Measurements from ENCODE around the gene PDE2A. TPM values are rescaled to one million over a fixed set of nuclear protein-coding genes. Genes with fewer than 3 reads are reported as not detected.

The PDE2A gene
- total RNA-seq, 2 donors from 2014 or later, result 3.7 to 13.3 TPM

DNA sequence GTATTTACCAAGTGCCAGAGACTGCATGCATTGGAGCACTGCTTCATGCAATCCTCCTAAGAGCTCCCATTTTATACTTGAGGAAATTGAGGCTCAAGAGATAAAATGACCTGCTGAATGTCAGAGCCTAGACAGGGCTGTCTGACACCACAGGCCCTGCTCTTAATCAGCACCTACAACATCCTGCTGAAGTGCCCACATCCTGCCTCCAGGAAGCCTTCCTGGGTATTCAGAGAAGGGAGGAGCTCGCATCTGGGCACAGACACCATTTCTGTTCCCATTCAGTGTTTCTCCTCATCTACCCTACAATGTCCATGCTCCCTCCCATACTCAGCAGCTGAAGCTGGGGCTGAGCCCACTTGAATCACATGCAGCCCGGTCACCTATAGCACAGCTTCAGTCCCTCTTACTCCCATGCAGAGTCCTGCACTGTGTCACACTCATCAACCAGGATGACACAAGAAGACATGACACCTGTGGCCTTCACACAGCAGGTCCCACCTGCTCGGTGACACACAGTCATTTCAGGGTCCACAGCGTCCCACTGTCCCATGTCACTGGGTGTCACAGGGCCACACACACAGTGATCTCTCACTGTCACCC, 53.1 kb downstream of the PDE2A start:
- TF ChIP-seq, protein P1, sequence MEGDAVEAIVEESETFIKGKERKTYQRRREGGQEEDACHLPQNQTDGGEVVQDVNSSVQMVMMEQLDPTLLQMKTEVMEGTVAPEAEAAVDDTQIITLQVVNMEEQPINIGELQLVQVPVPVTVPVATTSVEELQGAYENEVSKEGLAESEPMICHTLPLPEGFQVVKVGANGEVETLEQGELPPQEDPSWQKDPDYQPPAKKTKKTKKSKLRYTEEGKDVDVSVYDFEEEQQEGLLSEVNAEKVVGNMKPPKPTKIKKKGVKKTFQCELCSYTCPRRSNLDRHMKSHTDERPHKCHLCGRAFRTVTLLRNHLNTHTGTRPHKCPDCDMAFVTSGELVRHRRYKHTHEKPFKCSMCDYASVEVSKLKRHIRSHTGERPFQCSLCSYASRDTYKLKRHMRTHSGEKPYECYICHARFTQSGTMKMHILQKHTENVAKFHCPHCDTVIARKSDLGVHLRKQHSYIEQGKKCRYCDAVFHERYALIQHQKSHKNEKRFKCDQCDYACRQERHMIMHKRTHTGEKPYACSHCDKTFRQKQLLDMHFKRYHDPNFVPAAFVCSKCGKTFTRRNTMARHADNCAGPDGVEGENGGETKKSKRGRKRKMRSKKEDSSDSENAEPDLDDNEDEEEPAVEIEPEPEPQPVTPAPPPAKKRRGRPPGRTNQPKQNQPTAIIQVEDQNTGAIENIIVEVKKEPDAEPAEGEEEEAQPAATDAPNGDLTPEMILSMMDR (conservative IDR thresholded peaks at IDR 0.05), result no peak

DNA sequence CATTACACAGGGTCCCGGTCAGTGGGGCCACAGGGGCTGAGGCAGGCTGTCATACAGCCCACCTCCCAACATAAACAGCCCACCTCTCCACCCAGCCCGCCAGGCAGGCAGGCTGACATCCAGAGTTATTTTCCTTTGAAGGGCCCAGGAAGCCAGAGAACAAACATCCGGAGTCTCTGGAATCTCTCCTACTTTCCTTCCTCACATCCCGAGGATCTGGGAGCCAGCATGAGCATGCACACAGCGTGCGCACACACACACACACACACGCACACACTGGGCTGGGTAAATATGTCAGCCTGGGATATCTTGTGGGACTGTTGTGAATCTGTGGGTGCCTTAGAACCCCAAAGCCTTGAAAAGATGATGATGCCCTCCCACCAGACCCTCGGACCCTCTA, 55.4 kb downstream of the PDE2A start:
- Mint-ChIP-seq H3K36me3 (ENCODE audit: low read depth) (no peaks in the 10 kb centered on the region), H3K9me3 (no peaks in the 10 kb centered on the region), H3K27me3 (ENCODE audit: insufficient read depth) (peaks cover 5% of the 10 kb centered on the region), H3K27ac (no peak overlapping the region), H3K4me3 (no peak overlapping the region), H3K4me1 (peaks cover 3% of the 10 kb centered on the region)
- TF ChIP-seq, protein P1 (conservative IDR thresholded peaks at IDR 0.05), result no peak
- H3K9ac ChIP-seq (ENCODE audit: extremely low read depth, low read length, poor library complexity, severe bottlenecking), result no peak overlapping the region
- H3K27ac ChIP-seq (ENCODE audit: low read depth, low read length), result no peak overlapping the region
- H3K4me1 ChIP-seq (ENCODE audit: control insufficient read depth, insufficient read depth, low read length), result no peaks in the 10 kb centered on the region
- WGBS, 2 experiments (ENCODE audit: insufficient coverage in 1 of 2, insufficient read length in 1 of 2), result 66 to 95% methylated on average over 3 to 7 of the region's 8 CpGs
- H3K9me3 ChIP-seq (ENCODE audit: control insufficient read depth, low read length), result no peaks in the 10 kb centered on the region
- no peaks in the 10 kb centered on the region for H3K27me3 ChIP-seq (ENCODE audit: control insufficient read depth, insufficient read depth, low read length, poor library complexity, severe bottlenecking)
- no peak overlapping the region for H3K4me3 ChIP-seq (ENCODE audit: low read length)
- DNase-seq, result no peak
- no peaks in the 10 kb centered on the region for H3K36me3 ChIP-seq (ENCODE audit: control insufficient read depth, insufficient read depth, low read length)

More for the DNA sequence above, 53.1 kb downstream of the PDE2A start:
- no peaks in the 10 kb centered on the region for H3K4me1 ChIP-seq (ENCODE audit: control insufficient read depth, insufficient read depth, low read length)
- H3K36me3 ChIP-seq (ENCODE audit: control insufficient read depth, insufficient read depth, low read length), result no peaks in the 10 kb centered on the region
- Mint-ChIP-seq H3K36me3 (ENCODE audit: low read depth) (no peaks in the 10 kb centered on the region), H3K9me3 (no peaks in the 10 kb centered on the region), H3K4me3 (no peak overlapping the region), H3K27ac (no peak overlapping the region), H3K27me3 (ENCODE audit: insufficient read depth) (no peaks in the 10 kb centered on the region), H3K4me1 (peaks cover 4% of the 10 kb centered on the region)
- 93 to 98% methylated on average over 3 to 4 of the region's 4 CpGs for WGBS, 2 experiments (ENCODE audit: insufficient coverage in 1 of 2, insufficient read length in 1 of 2)
- H3K27ac ChIP-seq (ENCODE audit: low read depth, low read length), result no peak overlapping the region
- no peaks in the 10 kb centered on the region for H3K9me3 ChIP-seq (ENCODE audit: control insufficient read depth, low read length)
- DNase-seq, result no peak
- no peaks in the 10 kb centered on the region for H3K27me3 ChIP-seq (ENCODE audit: control insufficient read depth, insufficient read depth, low read length, poor library complexity, severe bottlenecking)
- no peak overlapping the region for H3K9ac ChIP-seq (ENCODE audit: extremely low read depth, low read length, poor library complexity, severe bottlenecking)
- H3K4me3 ChIP-seq (ENCODE audit: low read length), result no peak overlapping the region

DNA sequence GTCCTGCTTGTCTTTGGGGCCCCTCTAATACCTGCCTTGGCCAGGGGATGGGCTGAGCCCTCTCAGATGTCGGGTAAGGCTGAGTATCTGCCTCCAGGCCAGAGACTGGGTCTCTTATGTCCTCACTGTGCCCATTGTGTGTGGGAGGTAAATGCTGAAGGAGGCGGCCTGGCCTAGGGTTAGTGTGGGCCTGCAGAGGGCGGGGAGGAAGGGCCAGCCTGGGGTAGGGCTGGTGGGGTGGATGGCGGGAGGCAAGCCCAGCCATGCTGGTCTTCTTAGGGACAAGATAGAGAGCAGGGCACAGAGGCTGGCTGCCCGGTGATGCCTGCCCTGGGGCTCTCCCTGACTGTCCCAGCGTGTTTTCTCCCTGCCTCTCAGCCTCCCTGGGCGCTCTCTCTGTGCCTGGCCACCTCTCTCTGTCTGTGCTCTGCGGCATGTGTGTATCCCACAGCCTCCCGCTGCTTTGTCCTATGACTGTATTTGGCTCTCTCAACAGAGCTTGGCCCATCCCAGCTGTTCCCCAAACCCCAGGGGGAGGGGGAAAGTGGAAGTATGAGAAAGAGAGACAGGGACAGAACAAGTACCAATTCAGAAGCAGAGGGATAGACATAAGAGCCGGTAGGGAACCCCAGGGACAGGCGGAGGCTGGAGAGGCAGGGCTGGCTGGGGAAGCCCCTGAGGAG, 57.0 kb downstream of the PDE2A start:
- DNase-seq, result no peak
- Mint-ChIP-seq H3K4me1 (peaks cover 3% of the 10 kb centered on the region), H3K27ac (no peak overlapping the region), H3K9me3 (no peaks in the 10 kb centered on the region), H3K36me3 (ENCODE audit: low read depth) (no peaks in the 10 kb centered on the region), H3K27me3 (ENCODE audit: insufficient read depth) (peaks cover 11% of the 10 kb centered on the region), H3K4me3 (no peak overlapping the region)
- TF ChIP-seq, protein P1 (conservative IDR thresholded peaks at IDR 0.05), result no peak
- Histone ChIP-seq H3K9me3 (ENCODE audit: control insufficient read depth, low read length) (no peaks in the 10 kb centered on the region), H3K9ac (ENCODE audit: extremely low read depth, low read length, poor library complexity, severe bottlenecking) (no peak overlapping the region), H3K4me3 (ENCODE audit: low read length) (no peak overlapping the region), H3K36me3 (ENCODE audit: control insufficient read depth, insufficient read depth, low read length) (no peaks in the 10 kb centered on the region), H3K4me1 (ENCODE audit: control insufficient read depth, insufficient read depth, low read length) (no peaks in the 10 kb centered on the region), H3K27ac (ENCODE audit: low read depth, low read length) (no peak overlapping the region), H3K27me3 (ENCODE audit: control insufficient read depth, insufficient read depth, low read length, poor library complexity, severe bottlenecking) (no peaks in the 10 kb centered on the region)
- WGBS, 2 experiments (ENCODE audit: insufficient coverage in 1 of 2, insufficient read length in 1 of 2), result 76 to 79% methylated on average over 6 to 11 of the region's 11 CpGs

Data from endodermal cell (in vitro differentiated cells).